BJ (cell line): ENCODE results near the gene GPR18. TPM values are rescaled to one million over a fixed set of nuclear protein-coding genes. Genes with fewer than 3 reads are reported as not detected.

Experiments used
- CTCF ChIA-PET: fragments of 350-600 bp; formaldehyde crosslinking; extraction: SDS; loops from one replicate; lab custom pipeline; 2021; ENCODE audit warnings: antibody characterized with exemption, inconsistent platforms; lab: Yijun Ruan, JAX
- POLR2A ChIA-PET: fragments of 300-600 bp; sonication (Branson Sonifier 250); formaldehyde crosslinking; extraction: SDS; loops from one replicate; lab custom pipeline; 2021; ENCODE audit warnings: antibody characterized with exemption; lab: Charles Lee
- DNase-seq: peaks from one replicate; pipeline ENCODE4 v3.0.0-alpha.2; 2011; ENCODE audit warnings: low read depth
- H3K27me3 ChIP-seq: 2 replicates; pipeline ENCODE4 v1.6.0; 2011; ENCODE audit warnings: low read length; ENCODE audit not compliant: control insufficient read depth, insufficient read depth
- H3K36me3 ChIP-seq: 2 replicates; pipeline ENCODE4 v1.5.1; 2011; ENCODE audit warnings: low read length; ENCODE audit not compliant: control insufficient read depth, insufficient read depth
- H3K4me3 ChIP-seq: 2 replicates; pipeline ENCODE4 v1.5.1; 2011; ENCODE audit warnings: low read depth, mild to moderate bottlenecking, control low read depth, low read length
- CTCF ChIP-seq: IDR thresholded peaks from 2 replicates; pipeline ENCODE4 v1.5.1; 2011; ENCODE audit warnings: low read depth, mild to moderate bottlenecking, control low read depth, inconsistent platforms, low read length, moderate library complexity; ENCODE audit not compliant: insufficient read depth
- polyA plus RNA-seq: library from polyadenylated mRNA; depleted of rRNA; stranded (reverse); fragments of >200 nt; gene quantifications from 2 replicates; pipeline ENCODE4 v1.2.3, GENCODE V29; 2011

GPR18 gene
- polyA plus RNA-seq, 1 experiment = not detected

DNA sequence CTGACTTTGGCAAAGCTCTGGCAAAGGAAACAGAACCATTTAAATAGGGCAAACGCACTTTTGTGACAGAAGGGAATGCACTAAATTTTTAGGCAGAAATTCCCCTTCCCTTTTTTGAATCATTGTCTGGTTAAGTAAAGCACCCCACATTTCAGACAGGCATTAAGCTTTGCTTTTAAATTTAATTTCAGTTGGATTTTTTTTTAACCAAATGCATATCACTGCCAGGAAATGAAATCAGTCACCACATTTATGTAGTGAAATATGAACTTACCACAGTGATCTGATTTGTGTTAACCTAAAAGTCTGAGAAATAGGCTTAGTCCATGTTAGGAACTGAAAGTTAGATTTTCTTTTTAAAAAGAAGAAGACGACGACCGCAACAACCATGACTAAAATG lies 38.2 kb upstream of the GPR18 start:
- POLR2A ChIA-PET = no interaction called here
- DNase-seq = no peak
- CTCF ChIA-PET = interaction anchor here (1.9 kb wide), 1 partner anchor 11 kb away, joined by 6 read pairs; the partner anchor contains the start of gene GPR183

GRCh38 chr13:99295488-99296252 lies 37.5 kb upstream of the GPR18 start:
- POLR2A ChIA-PET = no interaction called here
- CTCF ChIA-PET = interaction anchor here (1.9 kb wide), 1 partner anchor 12 kb away, joined by 6 read pairs; the partner anchor contains the start of gene GPR183
- DNase-seq = no peak
- H3K4me3 ChIP-seq = no peak overlapping the region
- no peak for TF ChIP-seq CTCF
- no peaks in the 10 kb centered on the region for H3K27me3 ChIP-seq
- no peaks in the 10 kb centered on the region for H3K36me3 ChIP-seq

More for the DNA sequence above, 38.2 kb upstream of the GPR18 start:
- Histone ChIP-seq H3K27me3 (no peaks in the 10 kb centered on the region), H3K36me3 (no peaks in the 10 kb centered on the region), H3K4me3 (no peak overlapping the region)
- TF ChIP-seq CTCF = no peak

GRCh38 chr13:99294958-99295357 lies 36.8 kb upstream of the GPR18 start:
- CTCF ChIA-PET = interaction anchor here (1.2 to 1.3 kb wide), 2 partner anchors 12 to 19 kb away, joined by 3 to 4 read pairs; no protein-coding TSS in a partner anchor
- no peak for DNase-seq
- no peak overlapping the region for H3K4me3 ChIP-seq
- POLR2A ChIA-PET = no interaction called here
- H3K36me3 ChIP-seq = no peaks in the 10 kb centered on the region
- TF ChIP-seq CTCF = no peak
- no peaks in the 10 kb centered on the region for H3K27me3 ChIP-seq

GRCh38 chr13:99294198-99294597 lies 36.0 kb upstream of the GPR18 start:
- no peaks in the 10 kb centered on the region for H3K36me3 ChIP-seq
- CTCF ChIA-PET = interaction anchor here (1.2 to 2.5 kb wide), 3 partner anchors 11 to 143 kb away, joined by 3 to 11 read pairs (median 4); no protein-coding TSS in a partner anchor
- H3K27me3 ChIP-seq = no peaks in the 10 kb centered on the region
- POLR2A ChIA-PET = no interaction called here
- no peak for DNase-seq
- TF ChIP-seq CTCF = no peak
- H3K4me3 ChIP-seq = no peak overlapping the region

DNA sequence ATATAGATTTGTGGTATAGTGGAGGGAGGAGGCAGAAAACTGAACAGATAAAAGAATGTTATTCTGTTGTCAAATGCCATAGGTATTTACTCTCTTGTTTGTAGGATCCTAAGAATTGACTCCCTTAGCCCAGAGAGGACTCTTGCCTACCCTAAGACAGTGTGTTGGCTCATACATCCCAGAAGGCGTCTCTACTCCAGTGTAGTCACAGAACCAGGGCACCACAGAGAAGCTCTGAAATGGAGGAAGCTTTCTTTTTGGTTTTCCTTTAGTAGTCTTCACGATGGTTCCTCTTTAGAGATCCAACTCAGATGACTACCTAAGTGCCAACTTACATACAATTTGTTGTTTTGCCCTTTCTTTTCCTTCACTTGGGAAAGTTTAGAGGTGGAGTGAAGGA lies 35.0 kb upstream of the GPR18 start:
- no peak for DNase-seq
- no peak overlapping the region for H3K4me3 ChIP-seq
- H3K36me3 ChIP-seq = no peaks in the 10 kb centered on the region; the same call in 1 of the 2 replicates
- ChIA-PET CTCF (interaction anchor here (1.3 to 2.5 kb wide), 3 partner anchors 24 to 144 kb away, joined by 4 to 11 read pairs (median 4); no protein-coding TSS in a partner anchor), POLR2A (no interaction called here)
- no peaks in the 10 kb centered on the region for H3K27me3 ChIP-seq
- TF ChIP-seq CTCF = no peak
